GM21360 (cell line): ENCODE measurements around the gene CRIP1.

Experiments used
- ATAC-seq: cut with Tn5 transposase; IDR thresholded peaks from one replicate; pipeline ENCODE4 v1.9.1; 2021; ENCODE audit warnings: mild to moderate bottlenecking, moderate library complexity; ENCODE audit not compliant: unreplicated experiment

The CRIP1 gene, protein sequence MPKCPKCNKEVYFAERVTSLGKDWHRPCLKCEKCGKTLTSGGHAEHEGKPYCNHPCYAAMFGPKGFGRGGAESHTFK

GRCh38 chr14:105486163-105486973 is at the start of gene CRIP1:
TSS of gene CRIP1 (plus strand) at chr14:105486886. CDS start at chr14:105487260, 374 bp downstream.
- no peak for ATAC-seq

DNA sequence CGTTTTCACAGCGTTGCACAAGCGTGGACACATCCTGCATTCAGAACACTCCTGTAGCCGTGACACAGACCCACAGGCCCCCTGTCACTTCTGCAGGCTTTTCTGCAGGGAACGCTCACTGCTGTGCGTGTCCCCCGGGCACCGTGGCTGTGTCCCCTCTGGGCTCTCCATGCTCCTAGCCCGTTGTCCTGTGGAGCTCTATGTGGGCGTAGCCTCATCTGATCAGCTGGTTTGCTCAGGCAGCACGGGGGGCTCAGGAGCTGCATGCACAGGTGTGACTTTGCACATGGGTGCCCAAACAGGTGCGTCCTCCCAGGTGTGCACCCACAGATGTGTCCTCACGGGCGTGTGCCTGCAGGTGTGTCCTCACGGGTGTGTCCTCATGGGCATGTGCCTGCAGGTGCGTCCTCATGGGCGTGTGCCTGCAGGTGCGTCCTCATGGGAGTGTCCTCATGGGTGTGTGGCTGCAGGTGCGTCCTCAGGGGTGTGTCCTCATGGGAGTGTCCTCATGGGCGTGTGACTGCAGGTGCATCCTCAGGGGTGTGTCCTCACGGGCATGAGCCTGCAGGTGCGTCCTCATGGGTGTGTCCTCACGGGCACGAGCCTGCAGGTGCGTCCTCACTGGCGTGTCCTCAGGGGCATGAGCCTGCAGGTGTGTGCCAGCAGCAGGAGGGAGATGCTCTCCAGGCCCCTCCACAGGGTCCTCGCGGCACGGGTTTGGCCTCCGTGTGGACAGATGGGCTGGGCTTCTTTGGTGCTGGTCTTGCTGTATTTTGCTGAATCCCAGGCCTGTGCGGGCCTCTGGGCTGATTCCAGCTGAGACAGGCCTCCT is 49.6 kb upstream of the CRIP1 start:
- no peak for ATAC-seq

DNA sequence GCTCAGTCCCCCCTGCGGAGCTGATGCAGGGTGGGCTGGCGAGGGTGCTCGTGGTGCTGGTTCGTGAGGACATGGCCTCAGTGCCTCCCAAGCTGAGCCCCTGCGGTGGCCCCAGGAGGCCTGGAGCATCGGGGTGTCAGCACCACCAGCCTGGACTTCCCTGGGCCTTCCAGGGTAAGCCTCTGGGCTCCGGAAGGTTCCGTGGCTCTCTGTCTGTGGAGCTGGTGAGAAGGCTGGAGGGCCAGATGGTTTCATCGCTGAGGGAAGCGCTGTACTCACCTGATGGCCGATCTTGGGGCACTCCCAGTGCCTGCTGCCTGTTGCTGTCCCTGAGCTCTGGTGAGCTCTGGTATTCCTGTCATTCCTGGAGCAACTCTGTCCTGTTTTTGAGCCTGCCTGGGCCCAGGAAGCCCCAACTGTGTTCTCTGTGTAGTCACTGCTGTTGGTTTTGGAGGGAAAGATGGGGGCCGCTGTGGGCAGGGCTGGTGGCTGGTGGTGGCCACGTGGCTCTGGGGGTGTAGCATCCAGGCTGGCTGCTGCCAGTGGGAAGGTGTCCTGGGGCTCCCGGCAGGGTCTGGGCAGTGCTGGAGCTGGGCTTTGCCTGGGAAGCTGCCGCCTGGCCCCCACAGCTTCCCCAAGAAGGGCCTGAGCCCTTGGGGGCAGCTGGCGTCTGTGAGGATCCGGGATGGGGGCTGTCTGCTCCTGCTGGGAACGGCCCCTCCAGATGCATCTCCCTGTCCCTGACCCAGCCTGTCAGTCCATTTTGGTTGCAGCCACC is 48.8 kb upstream of the CRIP1 start:
- ATAC-seq, result no peak

- no peak for ATAC-seq
Measured at GRCh38 chr14:105439179-105439578, 47.5 kb upstream of the CRIP1 start.

GRCh38 chr14:105439710-105440553 is 46.8 kb upstream of the CRIP1 start:
- no peak for ATAC-seq

GRCh38 chr14:105440554-105440900 is 46.2 kb upstream of the CRIP1 start:
- no peak for ATAC-seq

DNA sequence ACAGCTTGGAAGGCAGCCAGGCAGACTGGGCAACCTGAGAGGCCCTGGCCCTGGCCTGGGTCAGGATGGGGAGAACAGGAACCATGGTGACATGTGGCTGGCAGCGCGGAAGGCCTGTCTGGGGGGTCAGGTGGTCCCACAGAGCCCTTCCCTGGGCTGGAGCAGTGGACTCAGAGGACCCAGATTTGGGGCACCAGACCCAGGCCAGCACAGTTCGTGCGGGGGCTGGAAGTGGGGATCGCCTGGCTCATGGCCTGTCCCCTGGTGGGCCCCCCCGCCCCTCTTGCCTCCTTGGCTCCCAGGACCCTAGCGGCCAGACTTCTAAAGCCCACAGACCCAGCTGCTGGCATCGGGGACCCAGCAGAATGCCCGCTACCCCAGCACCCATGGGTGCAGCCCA is 45.7 kb upstream of the CRIP1 start:
- ATAC-seq, result no peak

DNA sequence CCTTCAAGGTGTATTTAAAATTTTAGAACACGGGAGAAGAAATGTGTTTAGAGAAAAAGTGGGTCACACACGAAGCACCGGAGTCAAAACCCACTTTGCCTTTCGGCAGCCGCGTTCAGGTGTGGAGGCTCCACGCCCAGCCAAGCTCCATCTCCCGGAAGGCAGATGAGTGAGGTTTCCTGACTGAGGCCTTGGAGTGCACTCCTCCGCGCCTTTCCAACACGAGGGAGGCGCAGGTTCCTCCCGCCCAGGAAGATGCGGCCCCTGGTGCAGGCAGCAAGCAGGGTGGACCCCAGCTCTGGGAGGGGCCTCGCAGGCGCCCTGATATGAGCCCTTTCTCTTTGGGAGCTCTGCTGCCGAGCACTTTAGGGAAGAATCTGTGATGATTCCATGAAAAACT is 44.6 kb upstream of the CRIP1 start:
- ATAC-seq, result no peak

GRCh38 chr14:105442834-105443233 is 43.9 kb upstream of the CRIP1 start:
- no peak for ATAC-seq

DNA sequence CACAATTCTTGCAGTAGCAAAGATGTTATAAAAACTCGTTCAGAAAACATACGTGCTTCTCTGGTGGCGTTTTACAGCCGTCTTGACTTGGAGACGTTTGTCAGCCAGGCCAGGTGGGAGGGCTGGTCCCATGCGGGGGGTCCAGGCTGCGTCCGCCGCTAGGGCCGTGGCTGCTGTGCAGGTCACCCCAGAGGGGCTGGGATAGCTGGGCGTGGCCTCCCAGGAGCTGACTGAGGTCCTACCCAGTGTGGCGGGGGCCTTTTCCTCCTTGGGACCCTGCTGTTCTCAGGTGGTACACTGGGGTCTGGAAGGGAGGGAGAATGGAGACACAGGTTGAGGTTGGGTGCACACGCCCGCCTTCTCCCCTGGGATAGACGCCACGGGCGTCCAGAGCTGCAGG is 41.8 kb upstream of the CRIP1 start:
- ATAC-seq, result no peak

GRCh38 chr14:105445290-105445689 is 41.4 kb upstream of the CRIP1 start:
- no peak for ATAC-seq

DNA sequence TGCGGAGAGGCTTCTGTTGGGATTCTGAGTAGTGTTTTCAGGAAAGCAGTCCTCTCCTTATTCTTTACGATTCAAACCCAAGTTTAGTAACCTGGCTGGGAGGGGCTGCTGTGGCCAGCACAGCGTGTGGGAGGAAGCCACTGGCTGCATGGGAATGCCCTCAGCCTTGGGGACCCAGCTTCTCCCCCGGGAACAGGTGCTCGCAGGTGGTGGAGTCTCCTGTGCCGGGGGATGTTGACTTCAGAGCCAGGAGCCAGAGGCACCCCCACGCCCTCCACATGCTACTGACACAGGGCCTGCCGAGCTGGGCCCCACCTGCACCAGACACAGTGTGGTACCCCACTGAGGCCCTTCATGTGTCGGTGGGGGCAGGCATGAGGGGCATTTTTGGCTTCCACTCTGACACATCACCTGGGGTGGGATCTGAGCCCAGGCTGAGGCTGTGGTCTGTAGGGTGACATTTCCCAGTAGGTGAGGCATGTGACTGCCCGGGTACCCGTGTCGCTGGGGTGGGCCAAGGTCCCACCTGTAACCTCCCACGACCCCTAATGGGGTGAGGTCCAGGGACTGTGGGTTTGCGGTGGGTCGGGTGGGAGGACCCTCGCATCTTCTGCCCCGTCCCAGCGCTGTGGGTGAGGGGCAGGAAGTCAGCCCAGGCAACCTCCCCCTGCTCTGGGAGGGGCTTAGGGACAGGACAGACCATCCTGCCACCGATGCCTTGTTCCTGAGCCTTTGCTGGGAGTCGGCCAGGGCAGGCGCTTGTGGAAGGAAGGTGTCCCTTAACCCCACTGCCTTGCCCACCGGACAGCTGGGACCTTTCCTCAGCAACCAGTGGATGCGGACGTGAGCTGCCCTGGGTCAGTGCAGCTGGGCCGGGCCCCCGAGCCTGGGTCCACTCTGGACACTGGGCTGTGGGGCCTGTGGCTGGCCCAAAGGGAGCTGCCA is 40.5 kb upstream of the CRIP1 start:
- ATAC-seq, result no peak

DNA sequence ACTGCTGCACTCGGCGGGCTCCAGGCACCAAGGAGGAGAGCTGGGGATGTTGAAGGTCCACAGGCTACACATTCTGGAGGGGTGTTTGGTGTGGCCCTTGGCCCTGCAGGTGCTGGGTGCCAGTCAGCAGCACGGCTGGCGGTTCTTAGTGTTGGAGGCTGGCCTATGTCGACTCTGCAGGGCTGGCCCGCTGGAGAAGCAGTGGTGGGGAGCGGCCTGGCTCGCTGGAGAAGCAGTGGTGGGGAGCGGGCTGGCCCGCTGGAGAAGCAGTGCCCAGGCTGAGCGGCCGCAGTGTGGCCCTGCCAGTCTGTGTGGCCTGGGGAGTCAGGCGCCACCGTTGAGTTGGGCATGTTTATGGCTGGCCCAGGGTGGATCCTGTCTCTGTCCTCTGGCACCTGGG is 39.7 kb upstream of the CRIP1 start:
- ATAC-seq, result no peak

GRCh38 chr14:105447651-105448640 is 38.7 kb upstream of the CRIP1 start:
- ATAC-seq, result no peak

GRCh38 chr14:105448706-105449111 is 38.0 kb upstream of the CRIP1 start:
- no peak for ATAC-seq

DNA sequence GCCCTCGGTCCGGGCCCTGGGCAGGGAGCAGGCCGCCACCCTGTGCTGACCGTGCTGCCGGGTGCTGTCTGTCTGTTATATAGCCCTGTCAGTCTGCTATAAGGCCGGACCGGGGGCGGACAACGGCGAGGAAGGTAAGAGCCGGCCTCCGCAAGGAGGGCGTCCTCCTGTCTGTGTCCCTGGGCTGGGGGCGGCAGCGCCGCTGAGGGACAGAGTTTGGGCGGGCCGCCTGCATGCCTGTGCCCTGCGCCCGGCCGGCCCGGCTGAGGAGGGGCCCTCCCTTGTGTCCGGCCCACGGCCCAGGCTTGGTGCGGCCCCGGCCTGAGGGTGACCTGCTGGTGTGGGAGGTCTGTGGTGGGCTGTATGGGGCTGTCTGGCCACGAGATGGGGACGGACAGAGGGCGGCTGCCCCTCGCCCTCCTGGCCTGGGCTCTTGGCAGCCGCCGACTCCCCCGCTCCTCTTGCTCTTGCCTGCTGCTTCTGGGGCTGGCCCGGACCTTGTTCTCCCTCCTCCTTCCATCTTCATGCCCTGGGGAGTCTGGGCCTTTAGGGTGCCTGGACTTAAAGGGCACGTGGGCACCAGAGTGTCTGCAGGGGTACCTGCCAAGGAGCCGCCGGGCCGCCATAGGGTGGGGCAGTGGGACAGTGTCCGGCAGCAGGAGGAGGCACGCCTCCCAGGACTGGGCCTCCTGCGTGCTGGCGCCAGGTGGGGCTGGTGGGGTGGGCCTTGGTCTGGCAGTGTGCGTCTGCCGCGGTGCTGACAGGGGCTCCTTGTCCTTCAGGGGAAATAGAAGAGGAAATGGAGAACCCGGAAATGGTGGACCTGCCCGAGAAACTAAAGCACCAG is 37.2 kb upstream of the CRIP1 start:
- no peak for ATAC-seq

DNA sequence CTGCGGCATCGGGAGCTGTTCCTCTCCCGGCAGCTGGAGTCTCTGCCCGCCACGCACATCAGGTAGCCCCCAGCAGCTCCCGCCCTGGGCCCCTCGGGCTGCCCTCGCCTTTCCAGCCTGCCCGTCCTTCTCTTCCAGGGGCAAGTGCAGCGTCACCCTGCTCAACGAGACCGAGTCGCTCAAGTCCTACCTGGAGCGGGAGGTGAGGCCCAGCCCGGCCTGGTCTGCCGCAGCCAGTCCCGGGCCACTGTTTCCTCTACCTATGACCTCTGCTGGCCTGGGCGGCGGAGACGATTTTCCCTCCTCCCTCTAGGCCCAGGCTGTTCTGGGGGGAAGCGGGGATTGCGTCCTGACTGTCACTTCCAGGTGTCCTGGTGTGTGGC is 36.6 kb upstream of the CRIP1 start:
- ATAC-seq, result no peak
